ENCODE data around the gene IDH3B. TPM values are rescaled to one million over a fixed set of nuclear protein-coding genes. Genes with fewer than 3 reads are reported as not detected.
"Not testable (repeated sequence)": the region's sequence is repeated elsewhere in the genome, so short reads cannot be mapped to it uniquely, and the experiment has no call there.

The IDH3B gene
- total RNA-seq, result 46.9 TPM

GRCh38 chr20:2663887-2664719 lies at the start of gene IDH3B:
Gene IDH3B (minus strand): TSS chr20:2664216. CDS start chr20:2664188, 28 bp downstream.
- ATAC-seq (peak; percentile 98), DNase-seq (ENCODE audit: low spot score) (peak; percentile 93)

DNA sequence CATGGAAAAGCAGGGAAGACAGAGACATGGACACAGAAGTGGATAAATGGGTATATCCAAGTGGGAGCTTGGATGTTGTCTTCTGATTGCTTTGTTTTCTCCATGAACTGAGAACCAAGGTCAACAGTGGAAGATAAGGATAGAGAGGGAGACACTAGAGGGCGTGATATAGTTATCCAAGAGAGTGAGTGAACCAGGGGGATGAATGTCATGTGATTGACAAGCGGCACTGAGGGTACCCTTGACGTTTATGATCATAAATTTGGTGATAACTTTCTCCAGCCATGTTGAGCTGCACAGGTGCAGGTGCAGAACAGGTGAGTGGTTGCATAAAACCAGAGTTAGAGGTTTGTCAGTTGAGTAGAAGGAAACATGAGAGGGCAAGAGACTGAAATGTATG lies 49.3 kb upstream of the IDH3B start:
- ATAC-seq, result peak; percentile 47
- DNase-seq (ENCODE audit: low spot score), result no peak

GRCh38 chr20:2709205-2709981 lies 45.4 kb upstream of the IDH3B start:
- ATAC-seq (no peak), DNase-seq (ENCODE audit: low spot score) (peak; percentile 32)

GRCh38 chr20:2708665-2709064 lies 44.6 kb upstream of the IDH3B start:
- DNase-seq (ENCODE audit: low spot score), result peak; percentile 15
- no peak for ATAC-seq

DNA sequence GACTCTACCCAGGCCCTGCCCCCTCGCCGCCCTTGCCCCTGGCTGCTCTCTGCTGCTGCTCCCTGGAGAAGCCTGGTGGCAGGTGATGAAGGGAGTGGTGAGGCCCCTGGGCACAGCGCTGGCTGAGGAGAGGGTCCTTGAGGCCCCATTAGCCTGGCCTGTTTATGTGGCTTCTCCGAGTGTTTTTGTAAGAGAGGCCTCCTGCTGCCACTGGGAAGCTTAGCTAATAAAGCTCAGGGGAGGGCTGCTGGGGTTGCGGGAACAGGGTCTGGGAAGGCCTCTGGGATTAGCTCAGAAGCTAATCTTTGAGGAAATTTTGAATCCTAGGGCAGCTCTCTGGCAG lies 44.0 kb upstream of the IDH3B start:
- ATAC-seq (no peak), DNase-seq (ENCODE audit: low spot score) (peak; percentile 18)

DNA sequence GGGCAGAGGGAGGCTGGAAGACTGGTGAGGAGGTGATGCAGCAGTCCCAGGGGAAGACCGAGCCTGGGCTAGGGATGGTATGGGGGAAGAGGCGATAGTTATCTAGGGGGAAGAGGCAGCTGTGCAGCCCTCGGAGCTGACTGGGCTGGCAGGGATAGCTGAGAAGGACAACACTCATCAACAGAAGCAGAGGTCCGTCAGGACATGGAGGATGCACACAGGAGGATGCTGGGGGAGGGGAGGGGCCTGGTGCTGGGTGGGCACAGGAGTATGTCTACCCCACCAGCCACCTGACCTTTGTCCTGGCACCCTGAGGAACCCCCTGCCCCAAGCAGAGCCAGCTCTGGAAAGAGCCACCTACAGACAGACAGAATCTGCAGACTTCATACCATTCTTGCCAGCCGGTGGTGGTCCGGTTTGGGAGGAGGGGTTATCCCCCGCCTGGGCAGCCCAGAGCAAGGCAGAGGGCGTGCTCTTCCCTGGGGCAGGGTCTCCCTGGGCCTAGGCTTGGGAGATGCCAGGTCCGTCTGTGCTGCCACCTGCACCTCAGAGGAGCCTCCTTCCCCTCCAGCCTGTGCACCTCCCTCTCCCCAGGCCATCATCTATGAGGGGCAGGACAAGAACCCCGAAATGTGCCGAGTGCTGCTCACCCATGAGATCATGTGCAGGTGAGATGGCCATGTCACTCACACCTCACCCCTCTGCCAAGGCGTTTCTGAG lies 43.5 kb upstream of the IDH3B start:
- DNase-seq (ENCODE audit: low spot score), result peak; percentile 28
- no peak for ATAC-seq

DNA sequence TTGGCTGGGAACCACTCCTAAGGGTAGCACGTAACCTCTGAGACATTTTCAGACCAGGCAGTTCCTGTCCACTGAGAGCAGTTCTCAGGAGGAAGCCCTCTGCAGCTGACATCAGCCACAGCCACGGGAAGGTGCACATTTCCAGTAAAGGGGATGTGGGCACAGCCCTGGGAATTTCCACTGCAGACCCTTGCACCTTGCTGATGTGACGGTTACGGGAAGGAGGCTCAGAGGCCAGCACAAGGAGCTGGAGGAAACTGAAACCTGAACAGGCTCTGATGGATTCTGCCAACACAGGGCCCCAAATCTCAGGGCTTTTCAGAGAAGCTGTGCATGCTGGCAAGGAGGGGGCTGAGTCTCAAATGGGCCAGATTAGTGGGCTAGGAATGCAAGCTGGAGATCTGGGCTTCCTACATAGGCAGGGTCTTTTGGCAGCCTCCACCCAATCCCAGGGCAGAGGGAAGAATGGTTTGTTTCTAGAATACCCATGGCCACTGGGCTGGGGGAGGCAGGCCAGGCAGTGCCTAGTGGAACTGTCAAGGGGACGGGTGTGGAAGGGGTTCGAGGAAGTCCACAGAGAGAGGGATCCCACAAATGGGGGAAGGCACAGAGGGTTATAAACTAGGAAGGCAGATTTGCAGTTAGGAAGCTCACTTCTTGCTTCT lies 42.8 kb upstream of the IDH3B start:
- DNase-seq (ENCODE audit: low spot score), result peak; percentile 18

DNA sequence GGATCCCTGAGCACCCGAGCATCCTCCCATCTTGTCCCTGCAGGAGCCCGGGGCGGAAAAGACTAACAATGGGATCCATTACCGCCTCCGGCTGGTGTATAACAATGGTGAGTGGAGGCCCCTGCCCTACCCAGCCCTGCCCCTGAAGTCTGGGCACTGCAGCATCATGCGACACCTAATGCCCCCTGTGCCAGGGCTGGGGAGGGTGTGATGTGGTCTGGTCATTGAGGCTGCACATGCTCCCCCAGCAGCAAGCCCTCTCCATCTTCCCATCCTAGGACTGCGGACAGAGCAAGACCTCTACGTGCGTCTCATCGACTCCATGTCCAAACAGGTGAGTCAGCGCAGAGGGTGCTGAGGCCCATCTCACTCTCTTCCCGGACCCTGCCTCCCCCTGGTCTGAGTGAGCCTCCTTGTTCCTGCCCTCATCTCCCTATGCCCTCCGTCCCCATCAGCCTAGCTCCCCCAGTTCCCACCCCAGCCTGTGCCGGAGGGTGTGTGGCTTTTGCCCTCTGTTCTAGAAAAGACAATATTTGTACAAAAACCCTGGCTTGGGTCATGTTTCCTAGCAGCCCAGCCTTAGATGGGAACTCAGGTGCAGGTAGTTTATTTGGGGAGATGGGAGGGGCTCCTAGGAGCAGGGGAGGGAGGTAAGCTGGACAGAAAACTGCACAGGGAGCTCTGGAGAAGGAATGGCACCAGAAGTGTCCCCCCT lies 42.1 kb upstream of the IDH3B start:
- ATAC-seq, result no peak
- DNase-seq (ENCODE audit: low spot score), result peak; percentile 33

More for the DNA sequence above, 42.8 kb upstream of the IDH3B start:
- no peak for ATAC-seq

GRCh38 chr20:2703716-2704475 lies 39.9 kb upstream of the IDH3B start:
- ATAC-seq (no peak), DNase-seq (ENCODE audit: low spot score) (no peak)

GRCh38 chr20:2701671-2702081 lies 37.7 kb upstream of the IDH3B start:
- ATAC-seq (no peak), DNase-seq (ENCODE audit: low spot score) (peak; percentile 30)

DNA sequence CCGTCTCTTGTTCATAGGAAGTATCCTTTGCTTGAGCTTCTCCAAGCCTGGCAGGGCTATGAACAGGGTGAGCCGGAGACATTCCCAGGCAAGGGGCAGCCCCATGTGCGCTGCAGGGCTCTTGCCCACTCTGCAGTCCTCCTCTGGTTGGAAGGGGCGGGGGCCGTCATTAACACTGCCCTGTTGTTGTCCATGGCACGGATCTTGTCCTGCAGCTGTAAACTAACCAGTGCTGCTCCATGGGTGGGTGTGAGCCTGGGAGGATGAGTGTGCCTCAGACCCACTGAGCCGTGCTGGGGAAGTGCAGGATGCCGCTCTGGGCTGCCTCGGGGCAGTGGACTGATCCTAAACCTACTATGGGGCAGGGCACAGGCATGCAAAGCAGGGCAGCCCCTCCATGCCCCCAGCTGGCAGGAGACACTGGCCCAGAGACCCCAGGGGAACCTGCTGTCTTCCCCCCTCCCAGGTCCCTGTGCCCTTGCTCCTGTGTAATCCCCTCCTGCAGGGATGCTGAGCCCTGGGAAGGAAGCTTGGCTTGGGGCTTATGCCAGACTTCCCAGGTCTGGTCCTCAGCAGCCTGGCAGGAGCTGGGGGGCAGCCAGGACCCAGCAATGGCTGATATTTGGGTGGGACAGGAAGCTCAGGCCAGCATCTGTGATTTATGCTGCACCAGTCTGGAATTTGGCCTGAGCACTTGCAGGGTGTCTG lies 37.1 kb upstream of the IDH3B start:
- peak; percentile 26 for DNase-seq (ENCODE audit: low spot score)
- ATAC-seq, result no peak

GRCh38 chr20:2699775-2700413 lies 35.9 kb upstream of the IDH3B start:
- peak; percentile 24 for DNase-seq (ENCODE audit: low spot score)
- no peak for ATAC-seq

DNA sequence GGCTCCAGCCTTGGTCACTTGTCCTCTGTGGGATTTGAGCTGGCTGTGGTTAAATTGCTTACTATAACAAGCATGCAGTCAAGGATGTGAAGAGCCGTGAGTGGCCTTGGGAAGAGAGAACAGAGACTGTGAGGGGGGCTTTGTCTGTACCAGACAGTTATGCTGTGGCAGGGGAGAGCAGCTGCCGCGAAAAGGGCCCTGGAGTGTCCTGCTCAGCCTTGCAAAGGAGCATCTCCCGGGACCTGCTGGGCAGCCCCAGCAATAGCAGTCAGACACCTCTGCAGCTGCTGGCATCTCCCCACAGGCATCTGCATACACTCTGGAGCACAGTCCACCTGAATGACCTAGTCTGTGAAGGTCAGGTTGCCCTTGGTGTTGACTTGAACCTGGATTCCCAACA lies 34.9 kb upstream of the IDH3B start:
- DNase-seq (ENCODE audit: low spot score), result peak; percentile 21
- no peak for ATAC-seq

DNA sequence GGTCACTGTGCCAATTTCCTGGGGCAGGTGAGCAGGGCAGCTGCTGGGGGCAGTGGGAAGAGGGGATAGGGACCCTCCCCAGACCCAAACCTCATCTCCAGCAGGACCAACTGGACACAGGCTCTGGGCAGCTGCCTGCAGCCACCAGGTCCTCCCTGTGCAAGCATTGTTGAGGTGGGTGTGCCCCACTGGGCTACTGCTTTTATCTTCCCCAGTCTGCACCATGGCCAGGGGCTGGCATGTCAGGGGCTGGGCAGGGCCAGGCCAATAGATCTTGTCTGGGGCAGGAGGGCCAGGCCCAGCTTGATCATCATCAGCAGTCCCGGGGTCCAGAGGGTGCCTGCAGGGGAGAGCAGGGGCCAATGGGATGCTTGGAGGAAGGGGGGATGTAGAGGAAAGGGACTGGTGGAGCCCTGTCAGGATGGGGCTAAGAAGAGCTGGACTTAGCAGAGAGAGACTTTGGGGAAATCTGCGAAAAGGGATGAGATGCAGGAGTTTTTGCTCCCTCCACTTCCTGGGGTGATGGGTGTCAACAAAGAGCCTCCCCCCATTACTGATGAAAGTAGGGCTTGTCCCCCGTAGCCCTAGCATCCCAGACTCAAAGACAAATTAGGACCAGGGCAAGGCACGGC lies 34.3 kb upstream of the IDH3B start:
- no peak for ATAC-seq
- peak; percentile 32 for DNase-seq (ENCODE audit: low spot score)

GRCh38 chr20:2697768-2698167 lies 33.8 kb upstream of the IDH3B start:
- no peak for ATAC-seq
- peak; percentile 8 for DNase-seq (ENCODE audit: low spot score)

GRCh38 chr20:2696646-2697045 lies 32.6 kb upstream of the IDH3B start:
- no peak for ATAC-seq
- peak; percentile 29 for DNase-seq (ENCODE audit: low spot score)

DNA sequence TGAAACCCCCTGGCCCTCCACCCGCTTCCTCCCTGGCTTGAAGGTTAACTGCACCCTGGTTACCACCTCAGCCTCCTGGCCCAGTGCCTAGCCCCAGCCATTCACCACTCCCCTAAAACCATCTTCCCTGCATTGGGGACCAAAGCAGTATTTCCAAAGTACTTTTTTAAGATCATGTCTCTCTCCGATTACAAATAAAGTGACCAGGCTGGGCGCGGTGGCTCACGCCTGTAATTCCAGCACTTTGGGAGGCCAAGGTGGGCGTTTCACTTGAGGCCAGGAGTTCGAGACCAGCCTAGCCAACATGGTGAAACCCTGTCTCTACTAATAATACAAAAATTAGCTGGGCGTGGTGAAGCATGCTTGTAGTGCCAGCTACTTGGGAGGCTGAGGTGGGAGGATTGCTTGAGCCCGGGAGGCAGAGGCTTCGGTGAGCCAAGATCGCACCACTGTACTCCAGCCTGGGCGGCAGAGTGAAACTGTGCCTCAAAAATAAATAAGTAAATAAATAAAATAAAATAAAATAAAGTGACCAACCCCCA lies 32.0 kb upstream of the IDH3B start:
- peak; percentile 35 for DNase-seq (ENCODE audit: low spot score)
- ATAC-seq, result not testable (repeated sequence)

Data from left lobe of liver (tissue), 2 donors.